Epithelial cell of proximal tubule (primary cell): ENCODE data around the gene XKR3. TPM values are rescaled to one million over a fixed set of nuclear protein-coding genes. Genes with fewer than 3 reads are reported as not detected.
A peak's percentile ranks its signal among the peaks of the same experiment; 100 is the strongest.
"Not testable (repeated sequence)": the region's sequence is repeated elsewhere in the genome, so short reads cannot be mapped to it uniquely, and the experiment has no call there.

ENCODE experiments used
- DNase-seq: peaks from one replicate; pipeline ENCODE4 v3.0.0-alpha.2; 2011; ENCODE audit warnings: low read depth
- H3K4me3 ChIP-seq: 2 replicates; pipeline ENCODE4 v1.5.1; 2011; ENCODE audit warnings: low read depth, mild to moderate bottlenecking, low read length
- total RNA-seq: library from RNA; depleted of rRNA; stranded (reverse); fragments of >200 nt; gene quantifications from 2 replicates; pipeline ENCODE4 v1.2.3, GENCODE V29; 2015
- TF ChIP-seq, protein P1 (sequence below): conservative IDR thresholded peaks from 2 replicates; pipeline ENCODE4 v1.5.1; 2012; ENCODE audit warnings: low read depth, mild to moderate bottlenecking, low read length

XKR3 gene
- total RNA-seq, result not detected in 2 replicates

DNA sequence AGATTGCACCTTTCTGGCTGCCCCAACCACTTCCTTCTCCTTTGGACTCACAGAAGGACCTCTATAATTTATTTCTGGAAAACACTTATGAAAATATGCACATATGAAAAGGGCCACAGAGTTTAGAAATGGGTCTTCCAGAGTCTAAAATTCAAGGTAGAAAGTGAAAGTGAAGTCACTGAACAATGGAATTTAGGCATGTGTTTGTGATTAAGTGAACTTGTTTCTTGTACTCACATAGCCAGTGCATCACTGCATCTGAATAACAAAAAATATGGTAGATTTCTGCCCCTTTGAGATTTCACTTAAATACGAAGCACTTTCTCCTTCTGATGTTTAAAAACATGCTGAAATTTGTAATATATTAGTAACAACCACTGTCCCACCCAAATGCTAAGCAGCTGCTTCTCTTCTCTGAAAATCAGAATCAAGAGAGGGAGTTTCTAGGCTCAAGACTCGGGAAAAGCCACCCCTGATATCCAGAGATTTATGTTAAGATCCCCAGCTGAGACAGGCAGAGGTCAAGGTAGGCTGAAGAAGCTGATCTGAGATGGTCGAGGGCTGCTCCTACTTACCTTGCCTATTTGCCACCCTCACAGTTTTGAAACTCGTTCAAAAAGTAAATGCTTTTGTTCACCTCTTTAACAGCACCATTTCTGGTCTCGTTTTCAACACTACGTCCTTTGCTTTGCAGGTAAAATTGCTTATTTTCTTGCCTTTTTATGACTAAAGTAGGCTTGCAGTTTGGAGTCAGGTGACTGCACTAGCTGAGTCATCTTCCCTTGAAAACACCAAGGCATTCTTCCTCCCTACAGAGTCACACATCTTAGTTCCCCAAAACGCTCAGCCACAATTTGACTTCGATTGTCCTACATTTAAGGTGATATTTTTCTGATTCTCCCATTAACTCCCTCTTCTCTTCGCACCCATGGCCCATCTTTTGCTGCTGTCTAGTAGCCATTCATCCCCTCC, at the start of gene XKR3:
Gene XKR3, minus strand, starts transcription at position 696 of the 972 bp plus-strand sequence. CDS start 17,338 bp downstream, outside the sequence.
- TF ChIP-seq, protein P1, sequence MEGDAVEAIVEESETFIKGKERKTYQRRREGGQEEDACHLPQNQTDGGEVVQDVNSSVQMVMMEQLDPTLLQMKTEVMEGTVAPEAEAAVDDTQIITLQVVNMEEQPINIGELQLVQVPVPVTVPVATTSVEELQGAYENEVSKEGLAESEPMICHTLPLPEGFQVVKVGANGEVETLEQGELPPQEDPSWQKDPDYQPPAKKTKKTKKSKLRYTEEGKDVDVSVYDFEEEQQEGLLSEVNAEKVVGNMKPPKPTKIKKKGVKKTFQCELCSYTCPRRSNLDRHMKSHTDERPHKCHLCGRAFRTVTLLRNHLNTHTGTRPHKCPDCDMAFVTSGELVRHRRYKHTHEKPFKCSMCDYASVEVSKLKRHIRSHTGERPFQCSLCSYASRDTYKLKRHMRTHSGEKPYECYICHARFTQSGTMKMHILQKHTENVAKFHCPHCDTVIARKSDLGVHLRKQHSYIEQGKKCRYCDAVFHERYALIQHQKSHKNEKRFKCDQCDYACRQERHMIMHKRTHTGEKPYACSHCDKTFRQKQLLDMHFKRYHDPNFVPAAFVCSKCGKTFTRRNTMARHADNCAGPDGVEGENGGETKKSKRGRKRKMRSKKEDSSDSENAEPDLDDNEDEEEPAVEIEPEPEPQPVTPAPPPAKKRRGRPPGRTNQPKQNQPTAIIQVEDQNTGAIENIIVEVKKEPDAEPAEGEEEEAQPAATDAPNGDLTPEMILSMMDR, result no peak
- H3K4me3 ChIP-seq, result peak within 1 kb of the TSS; percentile 27
- DNase-seq, result peak; percentile 23

DNA sequence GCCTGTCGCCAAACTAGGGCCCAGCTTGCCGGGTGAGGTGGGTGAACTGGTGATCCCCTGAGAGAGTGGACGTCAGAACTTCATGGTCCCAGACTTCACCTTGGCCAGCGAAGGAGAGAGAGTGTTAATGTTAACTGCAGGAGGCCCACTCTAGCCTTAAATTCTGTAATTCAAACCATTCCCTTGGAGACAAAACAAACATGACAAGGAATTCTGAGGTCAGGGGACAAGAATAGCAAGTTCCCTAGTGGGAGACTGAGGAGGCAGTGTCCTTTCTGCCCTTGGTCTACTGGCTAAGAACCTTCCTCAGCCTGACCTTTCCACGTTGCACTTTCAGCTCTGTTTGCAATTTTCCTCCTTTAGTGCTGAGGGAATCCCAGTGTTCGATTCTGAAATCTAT, 44.4 kb upstream of the XKR3 start:
- H3K4me3 ChIP-seq, result not testable (repeated sequence)
- DNase-seq, result peak; percentile 35

DNA sequence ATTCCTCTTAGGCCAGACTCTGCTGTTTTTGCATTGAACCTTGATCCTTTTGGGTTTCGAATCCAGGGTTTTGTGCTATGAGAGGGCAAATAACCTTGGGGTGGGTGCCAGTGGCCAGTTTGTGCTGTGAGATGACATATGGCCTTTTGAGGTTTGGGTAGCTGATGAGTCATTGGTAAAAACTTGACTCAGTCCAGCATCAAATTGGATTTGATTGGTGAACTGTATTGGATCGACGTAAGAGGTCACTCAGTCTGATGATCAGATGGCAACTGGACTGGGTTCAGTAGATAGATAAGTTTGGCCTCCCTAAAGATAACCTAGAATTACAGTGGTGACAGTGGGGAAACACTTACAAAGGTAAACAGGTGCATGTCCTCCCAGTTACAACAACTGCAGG, 41.0 kb upstream of the XKR3 start:
- no peak overlapping the region for H3K4me3 ChIP-seq
- TF ChIP-seq, protein P1, result no peak
- DNase-seq, result peak; percentile 26

DNA sequence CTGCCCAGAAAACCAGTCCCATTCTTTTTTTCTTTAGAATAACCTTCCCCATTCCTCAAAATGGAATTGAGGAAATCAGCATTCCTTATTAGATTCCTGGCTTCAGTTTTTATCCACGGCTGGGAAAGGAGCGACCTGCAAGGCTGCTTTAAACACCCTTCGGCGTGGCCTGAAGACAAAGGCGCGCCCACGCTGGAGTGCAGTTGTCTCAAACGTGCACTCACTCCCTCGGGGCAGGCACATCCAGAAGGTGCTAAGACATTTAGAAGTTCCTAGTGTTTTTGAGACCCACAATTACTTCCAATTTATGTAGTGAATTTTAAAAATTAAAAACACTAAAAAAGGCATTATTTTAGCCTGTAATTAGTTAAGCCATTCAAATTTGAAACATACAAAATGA, 31.6 kb upstream of the XKR3 start:
- H3K4me3 ChIP-seq, DNase-seq: not testable (repeated sequence)

DNA sequence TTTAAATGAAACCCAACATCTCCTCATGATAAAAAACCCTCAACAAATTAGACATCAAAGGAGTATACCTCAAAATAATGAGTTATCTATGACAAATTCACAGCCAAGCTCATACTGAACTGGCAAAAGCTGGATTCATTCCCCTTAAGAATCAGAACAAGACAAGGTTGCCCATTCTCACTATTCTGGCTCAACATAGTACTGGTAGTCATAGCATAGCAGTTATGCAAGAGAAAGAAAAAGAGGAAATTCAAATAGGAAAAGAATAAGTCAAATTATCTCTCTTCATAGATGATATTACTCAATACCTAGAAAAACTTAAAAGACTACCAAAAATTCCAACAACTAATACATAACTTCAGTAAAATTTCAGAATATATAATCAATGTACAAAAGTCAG, 29.4 kb upstream of the XKR3 start:
- H3K4me3 ChIP-seq, result no peak overlapping the region
- no peak for DNase-seq
- TF ChIP-seq, protein P1, result no peak

DNA sequence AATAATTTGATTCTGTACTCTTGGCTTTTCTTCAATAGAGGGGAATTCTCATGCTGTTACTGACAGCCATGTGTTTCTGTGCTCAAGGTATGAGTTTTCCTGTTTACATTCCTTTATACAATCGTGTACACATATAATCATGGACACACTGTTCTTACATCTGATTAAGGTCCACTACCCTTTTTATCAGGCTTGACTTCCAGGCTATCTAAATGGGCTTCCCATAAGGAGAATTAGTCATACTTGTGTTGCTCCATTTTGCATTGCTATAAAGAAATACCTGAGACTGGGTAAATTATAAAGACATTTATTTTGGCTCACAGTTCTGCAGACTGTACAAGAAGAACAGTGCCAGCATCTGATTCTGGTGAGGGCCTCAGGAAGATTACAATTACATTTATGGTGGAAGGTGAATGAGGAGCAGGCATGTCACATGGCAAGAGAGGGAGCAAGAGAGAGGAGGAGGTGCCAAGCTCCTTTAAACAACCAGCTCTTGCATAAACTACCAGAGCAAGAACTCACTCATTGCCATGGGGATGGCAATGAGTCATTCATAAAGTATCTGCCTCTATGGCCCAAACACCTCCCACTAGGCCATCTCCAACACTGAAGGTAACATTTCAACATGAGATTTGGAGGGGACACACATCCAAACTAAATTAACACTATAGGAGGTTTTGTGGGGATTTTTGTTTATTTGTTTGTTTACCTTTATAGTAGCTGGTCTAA, 26.2 kb upstream of the XKR3 start:
- peak; percentile 32 for DNase-seq
- not testable (repeated sequence) for H3K4me3 ChIP-seq

DNA sequence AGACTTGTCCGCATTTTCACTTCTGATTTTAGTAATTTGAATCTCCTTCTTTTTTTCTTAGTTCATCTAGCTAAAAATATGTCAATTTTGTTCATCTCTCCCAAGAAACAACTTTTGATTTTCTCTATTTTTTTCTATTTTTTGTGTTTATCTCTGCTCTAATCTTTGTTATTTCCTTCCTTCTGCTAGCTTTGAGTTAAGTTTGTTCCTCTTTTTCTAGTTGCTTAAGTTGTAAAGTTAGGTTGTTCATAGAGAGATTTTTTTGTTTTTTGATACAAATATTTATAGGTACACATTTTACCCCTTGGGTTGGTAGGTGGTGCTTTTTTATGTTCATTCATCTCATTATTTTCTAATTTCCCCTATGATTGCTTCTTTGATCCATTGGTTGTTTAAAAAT, 22.1 kb upstream of the XKR3 start:
- TF ChIP-seq, protein P1, result no peak
- no peak for DNase-seq
- H3K4me3 ChIP-seq, result no peak overlapping the region

DNA sequence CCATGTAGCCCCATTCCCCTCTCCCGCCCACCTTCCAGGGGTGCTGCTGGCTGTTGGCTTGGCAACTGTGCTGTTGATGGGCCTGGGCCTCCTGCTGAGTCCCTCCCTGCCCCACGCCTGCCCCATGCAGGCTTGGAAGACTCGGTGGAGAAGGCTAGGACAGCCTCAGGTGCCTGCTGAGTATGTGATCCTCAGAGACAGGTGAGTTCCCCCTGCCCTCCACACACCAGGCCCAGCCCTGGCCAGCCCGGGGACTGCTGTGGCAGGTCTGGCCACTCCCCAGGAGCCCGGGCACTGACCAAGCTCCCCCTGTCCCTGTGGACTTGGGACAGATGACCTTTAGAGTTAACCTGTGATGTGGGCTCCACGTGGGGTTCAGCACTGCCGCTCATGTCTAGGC, 20.7 kb upstream of the XKR3 start:
- TF ChIP-seq, protein P1, result no peak
- no peak overlapping the region for H3K4me3 ChIP-seq

More for the DNA sequence above, 20.7 kb upstream of the XKR3 start:
- no peak for DNase-seq
